Mononuclear cell (primary cell): ENCODE measurements around the gene USP10. TPM values are rescaled to one million over a fixed set of nuclear protein-coding genes. Genes with fewer than 3 reads are reported as not detected.

Source experiments
- H3K27me3 ChIP-seq: 2 replicates; pipeline ENCODE4 v1.6.0; 2011; ENCODE audit warnings: low read length, control low read depth; ENCODE audit not compliant: insufficient read depth
- H3K4me1 ChIP-seq: 2 replicates; pipeline ENCODE4 v1.5.1; 2011; ENCODE audit warnings: mild to moderate bottlenecking, low read length, control low read depth; ENCODE audit not compliant: insufficient read depth
- H3K4me3 ChIP-seq: 2 replicates; pipeline ENCODE4 v1.5.1; 2011; ENCODE audit warnings: mild to moderate bottlenecking, low read length, moderate library complexity
- H3K9me3 ChIP-seq: 2 replicates; pipeline ENCODE4 v1.5.1; 2011; ENCODE audit warnings: low read depth, mild to moderate bottlenecking, control low read depth, low read length
- total RNA-seq: library from RNA; depleted of rRNA; stranded (reverse); fragments of >200 nt; gene quantifications from one replicate; pipeline ENCODE4 v1.2.3, GENCODE V29; 2012

Gene USP10
- total RNA-seq, 1 donor, result 141 TPM

- no peak overlapping the region for H3K4me3 ChIP-seq
- peaks cover 21% of the 10 kb centered on the region for H3K4me1 ChIP-seq
- no peaks in the 10 kb centered on the region for H3K9me3 ChIP-seq
- H3K27me3 ChIP-seq, result no peaks in the 10 kb centered on the region
Measured at GRCh38 chr16:84794186-84794585, 94.4 kb downstream of the USP10 start.

- H3K27me3 ChIP-seq, result no peaks in the 10 kb centered on the region
- H3K9me3 ChIP-seq, result no peaks in the 10 kb centered on the region
- H3K4me3 ChIP-seq, result no peak overlapping the region
- H3K4me1 ChIP-seq, result peaks cover 21% of the 10 kb centered on the region
Measured at GRCh38 chr16:84794626-84795025, 94.8 kb downstream of the USP10 start.

- no peaks in the 10 kb centered on the region for H3K9me3 ChIP-seq
- H3K27me3 ChIP-seq, result no peaks in the 10 kb centered on the region
- no peak overlapping the region for H3K4me3 ChIP-seq
- H3K4me1 ChIP-seq, result peaks cover 21% of the 10 kb centered on the region
Measured at GRCh38 chr16:84795329-84796053, 95.7 kb downstream of the USP10 start.

- no peaks in the 10 kb centered on the region for H3K27me3 ChIP-seq
- H3K9me3 ChIP-seq, result no peaks in the 10 kb centered on the region
- no peak overlapping the region for H3K4me3 ChIP-seq
- H3K4me1 ChIP-seq, result peaks cover 7% of the 10 kb centered on the region
Measured at GRCh38 chr16:84800158-84800978, 100.6 kb downstream of the USP10 start.

- H3K4me3 ChIP-seq, result no peak overlapping the region
- H3K4me1 ChIP-seq, result peaks cover 27% of the 10 kb centered on the region
- no peaks in the 10 kb centered on the region for H3K27me3 ChIP-seq
- H3K9me3 ChIP-seq, result no peaks in the 10 kb centered on the region
Measured at GRCh38 chr16:84803146-84803545, 103.3 kb downstream of the USP10 start.

GRCh38 chr16:84804326-84804725, 104.5 kb downstream of the USP10 start:
- no peaks in the 10 kb centered on the region for H3K9me3 ChIP-seq
- no peaks in the 10 kb centered on the region for H3K27me3 ChIP-seq
- H3K4me1 ChIP-seq, result peaks cover 39% of the 10 kb centered on the region
- H3K4me3 ChIP-seq, result no peak overlapping the region

- H3K9me3 ChIP-seq, result no peaks in the 10 kb centered on the region
- H3K4me3 ChIP-seq, result no peak overlapping the region
- no peaks in the 10 kb centered on the region for H3K27me3 ChIP-seq
- H3K4me1 ChIP-seq, result peaks cover 58% of the 10 kb centered on the region
Measured at GRCh38 chr16:84806256-84806889, 106.6 kb downstream of the USP10 start.

- peaks cover 63% of the 10 kb centered on the region for H3K4me1 ChIP-seq
- no peaks in the 10 kb centered on the region for H3K27me3 ChIP-seq
- no peaks in the 10 kb centered on the region for H3K9me3 ChIP-seq
- H3K4me3 ChIP-seq, result no peak overlapping the region
Measured at GRCh38 chr16:84806890-84807258, 107.1 kb downstream of the USP10 start.

GRCh38 chr16:84807776-84808175, 108.0 kb downstream of the USP10 start:
- no peaks in the 10 kb centered on the region for H3K9me3 ChIP-seq
- H3K27me3 ChIP-seq, result no peaks in the 10 kb centered on the region
- peaks cover 72% of the 10 kb centered on the region for H3K4me1 ChIP-seq
- H3K4me3 ChIP-seq, result no peak overlapping the region

- Histone ChIP-seq H3K4me1 (peaks cover 72% of the 10 kb centered on the region), H3K9me3 (no peaks in the 10 kb centered on the region), H3K4me3 (no peak overlapping the region), H3K27me3 (no peaks in the 10 kb centered on the region)
Measured at GRCh38 chr16:84808826-84809225, 109.0 kb downstream of the USP10 start.

GRCh38 chr16:84810518-84811273, 110.9 kb downstream of the USP10 start:
- Histone ChIP-seq H3K27me3 (no peaks in the 10 kb centered on the region), H3K4me1 (peaks cover 73% of the 10 kb centered on the region), H3K4me3 (no peak overlapping the region), H3K9me3 (no peaks in the 10 kb centered on the region)

GRCh38 chr16:84811529-84811928, 111.7 kb downstream of the USP10 start:
- Histone ChIP-seq H3K9me3 (no peaks in the 10 kb centered on the region), H3K4me3 (no peak overlapping the region), H3K4me1 (peaks cover 68% of the 10 kb centered on the region), H3K27me3 (no peaks in the 10 kb centered on the region)

GRCh38 chr16:84813141-84813934, 113.5 kb downstream of the USP10 start:
- H3K4me3 ChIP-seq, result no peak overlapping the region
- no peaks in the 10 kb centered on the region for H3K9me3 ChIP-seq
- H3K4me1 ChIP-seq, result peaks cover 50% of the 10 kb centered on the region
- no peaks in the 10 kb centered on the region for H3K27me3 ChIP-seq

GRCh38 chr16:84815462-84815861, 115.7 kb downstream of the USP10 start:
- peaks cover 40% of the 10 kb centered on the region for H3K4me1 ChIP-seq
- H3K9me3 ChIP-seq, result no peaks in the 10 kb centered on the region
- H3K4me3 ChIP-seq, result no peak overlapping the region
- no peaks in the 10 kb centered on the region for H3K27me3 ChIP-seq
